Keratinocyte (primary cell): ENCODE results near the gene PRKCSH. TPM values are rescaled to one million over a fixed set of nuclear protein-coding genes. Genes with fewer than 3 reads are reported as not detected.
A peak's percentile ranks its signal among the peaks of the same experiment; 100 is the strongest.

Source experiments
- DNase-seq: peaks from one replicate; pipeline ENCODE4 v3.0.0-alpha.2; 2011; ENCODE audit warnings: low read depth, missing footprints, low spot score
- FAIRE-seq: peaks from 2 replicates; lab custom pipeline; 2011; peaks lifted over from hg19 to GRCh38; lab: Jason Lieb, UNC
- H2AFZ ChIP-seq: 2 replicates; pipeline ENCODE4 v1.6.0; 2012; ENCODE audit warnings: low read length, control low read depth, inconsistent platforms; ENCODE audit not compliant: control insufficient read depth
- H3K27ac ChIP-seq: 2 replicates; pipeline ENCODE4 v1.5.1; 2011; ENCODE audit warnings: low read length; ENCODE audit not compliant: control insufficient read depth, insufficient read depth
- H3K27me3 ChIP-seq: 3 replicates; pipeline ENCODE4 v1.6.0; 2011; ENCODE audit warnings: low read length; ENCODE audit not compliant: control insufficient read depth, insufficient read depth; ENCODE audit errors: extremely low read depth
- H3K36me3 ChIP-seq, 2 experiments: 2 replicates in 1 of 2; 3 replicates in 1 of 2; pipeline ENCODE4 v1.5.1; 2011; ENCODE audit warnings: low read length in 2 of 2, mild to moderate bottlenecking in 1 of 2; ENCODE audit not compliant: control insufficient read depth in 2 of 2, insufficient read depth in 2 of 2; ENCODE audit errors: extremely low read depth in 1 of 2
- H3K4me1 ChIP-seq: 3 replicates; pipeline ENCODE4 v1.5.1; 2011; ENCODE audit warnings: low read length; ENCODE audit not compliant: control insufficient read depth, insufficient read depth; ENCODE audit errors: extremely low read depth
- H3K4me2 ChIP-seq: 3 replicates; pipeline ENCODE4 v1.6.0; 2011; ENCODE audit warnings: low read depth, low read length; ENCODE audit not compliant: control insufficient read depth, insufficient read depth; ENCODE audit errors: extremely low read depth
- H3K4me3 ChIP-seq, 3 experiments: fragments of 200-600 bp in 1 of 3; sonication (generic) in 1 of 3; 2 replicates in 2 of 3; 3 replicates in 1 of 3; pipeline ENCODE4 v1.5.1; 2011 to 2016; ENCODE audit warnings: low read length in 3 of 3, mild to moderate bottlenecking in 3 of 3, control low read depth in 2 of 3, inconsistent platforms in 1 of 3, low read depth in 1 of 3, mixed read lengths in 1 of 3, mixed run types in 1 of 3, moderate library complexity in 1 of 3; ENCODE audit not compliant: control insufficient read depth in 2 of 3, insufficient read depth in 2 of 3; ENCODE audit errors: extremely low read depth in 1 of 3
- H3K79me2 ChIP-seq: 2 replicates; pipeline ENCODE4 v1.6.0; 2012; ENCODE audit warnings: low read length; ENCODE audit not compliant: control insufficient read depth, insufficient read depth
- H3K9ac ChIP-seq: 3 replicates; pipeline ENCODE4 v1.6.0; 2011; ENCODE audit warnings: low read length; ENCODE audit not compliant: control insufficient read depth, insufficient read depth; ENCODE audit errors: extremely low read depth
- H3K9me1 ChIP-seq: 3 replicates; pipeline ENCODE4 v1.6.0; 2011; ENCODE audit warnings: low read length; ENCODE audit not compliant: control insufficient read depth, insufficient read depth; ENCODE audit errors: extremely low read depth
- H3K9me3 ChIP-seq: 2 replicates; pipeline ENCODE4 v1.5.1; 2012; ENCODE audit warnings: low read depth, low read length; ENCODE audit not compliant: control insufficient read depth
- H4K20me1 ChIP-seq: 3 replicates; pipeline ENCODE4 v1.6.0; 2011; ENCODE audit warnings: low read length; ENCODE audit not compliant: control insufficient read depth, insufficient read depth; ENCODE audit errors: extremely low read depth
- EZH2 ChIP-seq: IDR thresholded peaks from one replicate; pipeline ENCODE4 v1.6.1; 2012; ENCODE audit warnings: inconsistent platforms, mild to moderate bottlenecking, low read length, moderate library complexity
- dilution Hi-C: fragments of 300-500 bp; cut with MboI; formaldehyde crosslinking; loops from one replicate; pipeline ENCODE4 v1.7.0; 2020; ENCODE audit warnings: low sequenced_read_pairs; ENCODE audit not compliant: extremely low pct_ligation_motif_present
- polyA plus RNA-seq, 5 experiments: library from polyadenylated mRNA; depleted of rRNA in 3 of 5; stranded (reverse) in 3 of 5; stranded (forward) in 1 of 5; unstranded in 1 of 5; fragments of >200 nt; gene quantifications; 1 replicate in 1 of 5; 2 replicates in 3 of 5; 3 replicates in 1 of 5; pipeline versions ENCODE4 v1.2.1 to v1.2.3, GENCODE V29; 2011 to 2012; ENCODE audit warnings: missing spikeins in 2 of 5, low read depth in 1 of 5, low replicate concordance in 1 of 5
- TF ChIP-seq, protein P1 (sequence below), 3 experiments: IDR thresholded peaks in 1 of 3; conservative IDR thresholded peaks in 1 of 3; optimal IDR thresholded peaks in 1 of 3; 2 replicates in 2 of 3; 3 replicates in 1 of 3; pipeline versions ENCODE3 to v1.5.1; 2011; ENCODE audit warnings: low read length in 3 of 3, mild to moderate bottlenecking in 3 of 3, moderate library complexity in 2 of 3, control low read depth in 1 of 3, inconsistent platforms in 1 of 3; ENCODE audit not compliant: insufficient read depth in 2 of 3; ENCODE audit errors: extremely low read depth in 1 of 3

PRKCSH gene
- polyA plus RNA-seq, 1 donor (not counting 4 experiments of a cell fraction or from before 2014, with no cell fraction given) = 56.3 TPM

DNA sequence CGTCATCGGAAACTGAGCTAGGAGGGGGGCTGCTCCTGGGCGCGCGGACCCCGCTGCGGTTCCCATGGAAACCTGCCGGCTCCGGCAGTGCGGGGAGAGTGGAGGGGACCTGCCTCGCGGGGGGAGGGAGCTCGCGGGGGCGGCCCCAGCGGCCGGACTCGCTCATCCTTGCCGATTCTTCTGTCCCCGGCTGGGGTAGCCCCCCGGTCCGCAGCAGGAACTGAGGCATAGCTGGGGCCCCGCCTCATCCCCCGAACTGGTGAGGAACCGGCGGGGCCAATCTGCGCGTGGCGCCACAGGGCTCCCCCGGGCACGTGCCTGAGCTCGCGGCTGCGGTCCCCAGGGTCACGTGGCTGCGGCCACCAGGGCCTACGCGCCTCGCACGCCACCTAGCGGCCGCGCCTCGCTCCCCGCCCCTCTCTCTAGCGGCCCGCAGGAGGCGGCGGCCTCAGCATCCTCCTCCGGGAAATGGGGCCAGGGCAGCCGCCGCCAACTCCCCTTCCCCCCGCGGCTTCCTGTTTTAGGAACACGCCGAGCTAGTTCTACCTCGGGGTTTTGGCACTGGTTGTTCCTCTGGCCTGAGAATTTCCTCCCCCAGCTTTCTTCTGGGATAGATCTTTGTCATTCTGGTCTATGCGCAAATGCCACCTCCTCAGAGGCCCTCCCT lies 47.1 kb downstream of the PRKCSH start:
- dilution Hi-C loops = no loop called here

DNA sequence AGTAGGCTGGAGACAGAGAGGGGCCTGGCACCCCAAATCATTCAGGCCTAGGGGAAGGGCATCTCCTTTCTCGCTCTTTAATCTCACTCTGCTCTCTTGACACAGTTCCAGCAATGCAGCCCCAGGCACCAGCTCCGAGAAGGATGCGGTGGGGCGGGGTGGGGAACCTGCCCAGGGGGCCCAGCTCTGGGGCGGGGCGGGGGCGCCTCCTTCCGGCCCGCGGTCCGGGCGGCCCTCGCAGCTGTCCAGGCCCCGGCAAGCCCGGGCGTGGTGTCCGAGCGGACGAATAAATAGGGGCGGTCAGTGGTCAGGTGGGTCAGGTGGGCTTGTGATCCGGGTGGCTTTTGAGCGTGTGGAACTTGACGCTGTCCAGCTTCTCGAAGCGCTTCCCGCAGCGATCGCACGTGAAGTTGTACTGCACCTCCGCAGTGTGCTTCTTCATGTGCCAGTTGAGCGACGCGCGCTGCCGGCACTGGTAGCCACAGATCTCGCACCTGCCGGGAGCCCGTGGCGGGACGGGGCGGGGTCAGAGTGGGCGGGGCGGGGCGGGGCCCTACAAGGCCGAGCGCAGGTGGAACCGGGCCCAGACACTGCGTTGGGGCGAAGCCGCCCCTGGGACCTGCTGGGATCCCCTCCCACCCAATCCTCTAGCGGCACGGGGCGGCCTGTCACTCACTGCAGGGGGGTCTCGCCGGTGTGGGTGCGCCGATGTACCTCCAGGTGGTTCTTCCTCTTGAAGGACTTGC lies 48.1 kb downstream of the PRKCSH start:
- peaks cover 33% of the 10 kb centered on the region for H3K27me3 ChIP-seq
- H3K79me2 ChIP-seq = no peaks in the 10 kb centered on the region
- no peak overlapping the region for H3K27ac ChIP-seq
- H3K9me3 ChIP-seq = no peaks in the 10 kb centered on the region
- no peaks in the 10 kb centered on the region for H3K36me3 ChIP-seq
- no peak for DNase-seq
- no peaks in the 10 kb centered on the region for H3K9me1 ChIP-seq
- dilution Hi-C loops = no loop called here
- H3K4me1 ChIP-seq = peaks cover 2% of the 10 kb centered on the region
- H4K20me1 ChIP-seq = no peaks in the 10 kb centered on the region
- no peak for TF ChIP-seq EZH2
- TF ChIP-seq, protein P1, sequence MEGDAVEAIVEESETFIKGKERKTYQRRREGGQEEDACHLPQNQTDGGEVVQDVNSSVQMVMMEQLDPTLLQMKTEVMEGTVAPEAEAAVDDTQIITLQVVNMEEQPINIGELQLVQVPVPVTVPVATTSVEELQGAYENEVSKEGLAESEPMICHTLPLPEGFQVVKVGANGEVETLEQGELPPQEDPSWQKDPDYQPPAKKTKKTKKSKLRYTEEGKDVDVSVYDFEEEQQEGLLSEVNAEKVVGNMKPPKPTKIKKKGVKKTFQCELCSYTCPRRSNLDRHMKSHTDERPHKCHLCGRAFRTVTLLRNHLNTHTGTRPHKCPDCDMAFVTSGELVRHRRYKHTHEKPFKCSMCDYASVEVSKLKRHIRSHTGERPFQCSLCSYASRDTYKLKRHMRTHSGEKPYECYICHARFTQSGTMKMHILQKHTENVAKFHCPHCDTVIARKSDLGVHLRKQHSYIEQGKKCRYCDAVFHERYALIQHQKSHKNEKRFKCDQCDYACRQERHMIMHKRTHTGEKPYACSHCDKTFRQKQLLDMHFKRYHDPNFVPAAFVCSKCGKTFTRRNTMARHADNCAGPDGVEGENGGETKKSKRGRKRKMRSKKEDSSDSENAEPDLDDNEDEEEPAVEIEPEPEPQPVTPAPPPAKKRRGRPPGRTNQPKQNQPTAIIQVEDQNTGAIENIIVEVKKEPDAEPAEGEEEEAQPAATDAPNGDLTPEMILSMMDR (optimal IDR thresholded peaks at IDR 0.05 in 1 of 3, IDR thresholded peaks at IDR 0.05 in 1 of 3, conservative IDR thresholded peaks at IDR 0.05 in 1 of 3; ENCODE audit: extremely low read depth in 1 of 3, insufficient read depth in 2 of 3, low read length in 3 of 3) = no peak
- no peak overlapping the region for H3K9ac ChIP-seq
- no peak overlapping the region for H3K4me3 ChIP-seq
- H2AFZ ChIP-seq = no peak overlapping the region
- H3K4me2 ChIP-seq = no peak overlapping the region
- FAIRE-seq = no peak

More for the DNA sequence above, 47.1 kb downstream of the PRKCSH start:
- Histone ChIP-seq H2AFZ (no peak overlapping the region), H3K27ac (no peak overlapping the region), H3K4me2 (peak overlapping the region; percentile 32), H3K9ac (no peak overlapping the region), H3K9me3 (no peaks in the 10 kb centered on the region), H4K20me1 (peaks cover 2% of the 10 kb centered on the region), H3K27me3 (peaks cover 41% of the 10 kb centered on the region), H3K4me1 (peaks cover 2% of the 10 kb centered on the region), H3K36me3 (no peaks in the 10 kb centered on the region), H3K9me1 (no peaks in the 10 kb centered on the region), H3K79me2 (no peaks in the 10 kb centered on the region), H3K4me3 (peak overlapping the region in 2 of 3 experiments; percentile 33 to 40)
- DNase-seq (no peak), FAIRE-seq (no peak)
- TF ChIP-seq EZH2 = no peak
- TF ChIP-seq, protein P1 (optimal IDR thresholded peaks at IDR 0.05 in 1 of 3, IDR thresholded peaks at IDR 0.05 in 1 of 3, conservative IDR thresholded peaks at IDR 0.05 in 1 of 3; ENCODE audit: extremely low read depth in 1 of 3, insufficient read depth in 2 of 3, low read length in 3 of 3) = peak; percentile 49 to 98 (median 89)
